ENCODE data around the gene CSAD.
"Not testable (repeated sequence)": the region's sequence is repeated elsewhere in the genome, so short reads cannot be mapped to it uniquely, and the experiment has no call there.

DNA sequence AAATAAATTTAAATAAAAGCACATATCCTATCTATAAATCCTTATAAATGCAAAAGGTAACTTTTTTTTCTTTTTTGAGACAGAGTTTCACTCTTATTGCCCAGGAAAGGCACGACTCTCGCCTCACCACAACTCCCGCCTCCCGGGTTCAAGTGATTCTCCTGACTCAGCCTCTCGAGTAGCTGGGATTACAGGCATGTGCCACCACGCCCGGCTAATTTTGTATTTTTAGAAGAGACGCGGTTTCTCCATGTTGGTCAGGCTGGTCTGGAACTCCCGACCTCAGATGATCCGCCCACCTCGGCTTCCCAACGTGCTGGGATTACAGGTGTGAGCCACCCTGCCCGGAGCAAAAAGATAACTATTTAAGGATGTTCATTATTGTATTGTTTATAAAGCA lies 1.9 kb downstream of the CSAD start:
- TF ChIP-seq, protein P1, sequence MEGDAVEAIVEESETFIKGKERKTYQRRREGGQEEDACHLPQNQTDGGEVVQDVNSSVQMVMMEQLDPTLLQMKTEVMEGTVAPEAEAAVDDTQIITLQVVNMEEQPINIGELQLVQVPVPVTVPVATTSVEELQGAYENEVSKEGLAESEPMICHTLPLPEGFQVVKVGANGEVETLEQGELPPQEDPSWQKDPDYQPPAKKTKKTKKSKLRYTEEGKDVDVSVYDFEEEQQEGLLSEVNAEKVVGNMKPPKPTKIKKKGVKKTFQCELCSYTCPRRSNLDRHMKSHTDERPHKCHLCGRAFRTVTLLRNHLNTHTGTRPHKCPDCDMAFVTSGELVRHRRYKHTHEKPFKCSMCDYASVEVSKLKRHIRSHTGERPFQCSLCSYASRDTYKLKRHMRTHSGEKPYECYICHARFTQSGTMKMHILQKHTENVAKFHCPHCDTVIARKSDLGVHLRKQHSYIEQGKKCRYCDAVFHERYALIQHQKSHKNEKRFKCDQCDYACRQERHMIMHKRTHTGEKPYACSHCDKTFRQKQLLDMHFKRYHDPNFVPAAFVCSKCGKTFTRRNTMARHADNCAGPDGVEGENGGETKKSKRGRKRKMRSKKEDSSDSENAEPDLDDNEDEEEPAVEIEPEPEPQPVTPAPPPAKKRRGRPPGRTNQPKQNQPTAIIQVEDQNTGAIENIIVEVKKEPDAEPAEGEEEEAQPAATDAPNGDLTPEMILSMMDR (conservative IDR thresholded peaks at IDR 0.05), result not testable (repeated sequence)
- not testable (repeated sequence) for TF ChIP-seq EZH2 (IDR thresholded peaks at IDR 0.05; ENCODE audit: low read depth)
